Peyer's patch (tissue), 4 donors: ENCODE results near the gene LGALS9C. TPM values are rescaled to one million over a fixed set of nuclear protein-coding genes. Genes with fewer than 3 reads are reported as not detected.
A peak's percentile ranks its signal among the peaks of the same experiment; 100 is the strongest.
"Not testable (repeated sequence)": the region's sequence is repeated elsewhere in the genome, so short reads cannot be mapped to it uniquely, and the experiment has no call there.

Experiments used
- DNase-seq, 3 donors: peaks; one replicate each; pipeline ENCODE4 v3.0.0-alpha.2; 2017 to 2019
- H3K27ac ChIP-seq, 4 donors: fragments of 200-600 bp; sonication (generic); one replicate each; pipeline ENCODE4 v1.5.1; 2016 to 2019
- H3K27me3 ChIP-seq, 2 donors: fragments of 200-600 bp; sonication (generic); one replicate each; pipeline ENCODE4 v1.5.1; 2019
- H3K36me3 ChIP-seq, 3 donors: fragments of 200-600 bp; sonication (generic); one replicate each; pipeline ENCODE4 v1.5.1; 2016 to 2019
- H3K4me1 ChIP-seq, 4 donors: fragments of 200-600 bp; sonication (generic); one replicate each; pipeline ENCODE4 v1.5.1; 2016 to 2019
- H3K4me3 ChIP-seq, 4 donors: fragments of 200-600 bp; sonication (generic); 1 replicate in 3 of 4; 2 replicates in 1 of 4; pipeline ENCODE4 v1.5.1; 2016 to 2019; ENCODE audit warnings: mild to moderate bottlenecking in 1 of 4
- H3K9me3 ChIP-seq, 4 donors: fragments of 200-600 bp; sonication (generic); one replicate each; pipeline ENCODE4 v1.5.1; 2016 to 2019; ENCODE audit warnings: mild to moderate bottlenecking in 1 of 4
- CTCF ChIP-seq, 6 experiments: fragments of 450-650 bp in 4 of 6; fragments of 200-600 bp in 2 of 6; sonication (generic) in 1 of 6; IDR thresholded peaks; one replicate each; pipeline ENCODE4 v1.5.1; 2017 to 2019; ENCODE audit warnings: antibody characterized with exemption in 6 of 6, mild to moderate bottlenecking in 3 of 6, moderate library complexity in 1 of 6
- POLR2A ChIP-seq, 2 donors: fragments of 450-650 bp; IDR thresholded peaks; one replicate each; pipeline ENCODE4 v1.5.1; 2017; ENCODE audit warnings: antibody characterized with exemption in 2 of 2, mild to moderate bottlenecking in 2 of 2, moderate library complexity in 2 of 2
- total RNA-seq, 4 donors: library from RNA; depleted of rRNA; stranded (reverse); fragments of >200 nt; gene quantifications; one replicate each; pipeline ENCODE4 v1.1.0, GENCODE V29; 2016

The LGALS9C gene
- total RNA-seq = 10 to 100 TPM; 15.3 to 47.3 (median 19.7) TPM

GRCh38 chr17:18476508-18477308 is at the start of gene LGALS9C:
Gene LGALS9C (plus strand): TSS chr17:18476789. CDS start chr17:18476855, 66 bp downstream.
- not testable (repeated sequence) for H3K4me1 ChIP-seq, H3K9me3 ChIP-seq, H3K27me3 ChIP-seq, H3K36me3 ChIP-seq
- TF ChIP-seq CTCF (IDR thresholded peaks at IDR 0.05) (peak in 1 of 6 experiments; percentile 3), POLR2A (IDR thresholded peaks at IDR 0.05) (peak; percentile 49 to 89)
- H3K27ac ChIP-seq = peak within 1 kb of the TSS in 3 of 4 donors; percentile 50 to 85 (median 53)
- peak within 1 kb of the TSS in 1 of 4 donors; percentile 41 for H3K4me3 ChIP-seq
- DNase-seq = peak in 2 of 3 donors; percentile 62 to 74

- not testable (repeated sequence) for H3K4me3 ChIP-seq, H3K27me3 ChIP-seq, DNase-seq, H3K9me3 ChIP-seq, H3K27ac ChIP-seq, H3K4me1 ChIP-seq, H3K36me3 ChIP-seq
Observed at GRCh38 chr17:18432206-18432605, 44.4 kb upstream of the LGALS9C start.

- not testable (repeated sequence) for H3K27me3 ChIP-seq, H3K4me1 ChIP-seq, H3K9me3 ChIP-seq, DNase-seq, H3K27ac ChIP-seq, H3K4me3 ChIP-seq, H3K36me3 ChIP-seq
Observed at GRCh38 chr17:18439465-18439870, 37.1 kb upstream of the LGALS9C start.

GRCh38 chr17:18442093-18442492 is 34.5 kb upstream of the LGALS9C start:
- not testable (repeated sequence) for H3K36me3 ChIP-seq, H3K27ac ChIP-seq, H3K27me3 ChIP-seq, H3K9me3 ChIP-seq, H3K4me1 ChIP-seq, H3K4me3 ChIP-seq
- peak in 3 of 6 experiments; percentile 14 to 20 (median 17) for TF ChIP-seq CTCF (IDR thresholded peaks at IDR 0.05)
- peak in 2 of 3 donors; percentile 58 to 76 for DNase-seq

GRCh38 chr17:18442532-18442931 is 34.1 kb upstream of the LGALS9C start:
- DNase-seq = not testable (repeated sequence)

GRCh38 chr17:18447476-18448205 is 28.9 kb upstream of the LGALS9C start:
- H3K36me3 ChIP-seq, H3K27ac ChIP-seq, H3K4me3 ChIP-seq, H3K9me3 ChIP-seq, DNase-seq, H3K27me3 ChIP-seq, H3K4me1 ChIP-seq: not testable (repeated sequence)

More at GRCh38 chr17:18442532-18442931, 34.1 kb upstream of the LGALS9C start:
- not testable (repeated sequence) for H3K4me3 ChIP-seq, H3K36me3 ChIP-seq, H3K4me1 ChIP-seq, H3K9me3 ChIP-seq, H3K27ac ChIP-seq, H3K27me3 ChIP-seq

GRCh38 chr17:18448311-18448710 is 28.3 kb upstream of the LGALS9C start:
- H3K27ac ChIP-seq, DNase-seq, H3K4me3 ChIP-seq, H3K27me3 ChIP-seq, H3K36me3 ChIP-seq, H3K9me3 ChIP-seq, H3K4me1 ChIP-seq: not testable (repeated sequence)

- H3K27ac ChIP-seq, H3K4me1 ChIP-seq, H3K36me3 ChIP-seq, H3K27me3 ChIP-seq, H3K9me3 ChIP-seq, DNase-seq, H3K4me3 ChIP-seq: not testable (repeated sequence)
Observed at GRCh38 chr17:18449833-18450232, 26.8 kb upstream of the LGALS9C start.

- H3K27me3 ChIP-seq, H3K36me3 ChIP-seq, H3K4me3 ChIP-seq, H3K27ac ChIP-seq, H3K9me3 ChIP-seq, DNase-seq, H3K4me1 ChIP-seq: not testable (repeated sequence)
Observed at GRCh38 chr17:18450998-18451397, 25.6 kb upstream of the LGALS9C start.
